Measurements from ENCODE around the gene PRKG2.

The PRKG2 gene

DNA sequence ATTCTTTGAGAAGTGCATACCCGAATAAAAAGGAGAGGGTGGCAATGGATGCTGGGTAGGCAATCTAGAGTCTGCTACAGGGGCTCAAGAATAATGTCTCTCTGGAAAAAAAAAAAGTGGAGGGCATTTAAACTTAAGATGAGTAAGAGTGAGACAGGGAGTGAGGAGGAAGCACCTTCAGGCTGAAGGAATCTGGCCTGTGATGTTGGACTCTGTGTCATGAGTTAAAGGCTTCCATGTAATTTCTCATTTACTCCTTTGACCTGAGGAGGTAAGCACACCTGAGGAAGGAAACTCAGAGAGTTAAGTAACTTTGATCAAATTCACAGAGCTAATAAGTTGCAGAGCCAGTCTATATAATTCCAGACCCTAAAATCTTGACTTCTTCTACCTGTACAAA, 3.2 kb upstream of the PRKG2 start:
- DNase-seq (ENCODE audit: low read depth) = no peak
- no peak overlapping the region for H3K4me3 ChIP-seq (ENCODE audit: low read depth, low read length)

DNA sequence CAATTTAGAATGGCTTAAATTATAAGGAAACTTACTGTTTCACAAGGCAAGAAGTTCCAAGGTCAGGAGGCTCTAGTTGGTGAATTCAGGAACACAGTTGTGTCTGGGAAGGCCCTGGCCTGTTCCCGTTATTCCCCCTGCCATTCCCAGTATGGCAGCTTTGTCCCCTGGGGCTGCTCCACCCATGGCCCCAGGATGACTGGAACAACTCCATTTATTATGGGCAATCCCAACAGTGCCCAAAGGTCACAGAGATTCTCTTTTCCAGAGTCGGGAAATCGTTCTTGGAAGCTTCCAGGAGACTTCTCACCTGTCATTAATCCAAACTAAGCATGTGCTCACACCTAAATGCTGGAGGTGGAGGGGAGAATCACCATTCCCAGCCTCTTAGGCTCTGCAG, 2.8 kb upstream of the PRKG2 start:
- DNase-seq (ENCODE audit: low read depth) = no peak
- no peak overlapping the region for H3K4me3 ChIP-seq (ENCODE audit: low read depth, low read length)

DNA sequence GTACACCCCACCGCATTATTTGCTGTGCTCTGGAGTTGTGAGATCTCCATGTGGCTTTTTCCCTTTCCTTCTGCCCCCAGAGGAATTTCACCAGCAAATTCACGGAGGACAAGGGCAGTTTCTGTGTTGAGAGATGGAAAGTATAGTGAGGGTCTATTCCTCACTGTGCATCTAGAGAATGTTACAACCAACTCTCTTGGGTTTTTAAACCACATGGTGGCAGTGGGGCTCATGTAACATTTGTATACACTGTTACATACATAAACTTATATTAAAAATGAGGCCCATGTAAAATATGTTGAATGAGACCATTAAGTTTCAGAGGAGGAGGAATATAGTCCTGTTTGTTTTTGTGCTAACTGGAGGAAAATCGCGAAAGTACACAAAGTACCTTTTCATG, 909 bp upstream of the PRKG2 start:
- no peak overlapping the region for H3K4me3 ChIP-seq (ENCODE audit: low read depth, low read length)

DNA sequence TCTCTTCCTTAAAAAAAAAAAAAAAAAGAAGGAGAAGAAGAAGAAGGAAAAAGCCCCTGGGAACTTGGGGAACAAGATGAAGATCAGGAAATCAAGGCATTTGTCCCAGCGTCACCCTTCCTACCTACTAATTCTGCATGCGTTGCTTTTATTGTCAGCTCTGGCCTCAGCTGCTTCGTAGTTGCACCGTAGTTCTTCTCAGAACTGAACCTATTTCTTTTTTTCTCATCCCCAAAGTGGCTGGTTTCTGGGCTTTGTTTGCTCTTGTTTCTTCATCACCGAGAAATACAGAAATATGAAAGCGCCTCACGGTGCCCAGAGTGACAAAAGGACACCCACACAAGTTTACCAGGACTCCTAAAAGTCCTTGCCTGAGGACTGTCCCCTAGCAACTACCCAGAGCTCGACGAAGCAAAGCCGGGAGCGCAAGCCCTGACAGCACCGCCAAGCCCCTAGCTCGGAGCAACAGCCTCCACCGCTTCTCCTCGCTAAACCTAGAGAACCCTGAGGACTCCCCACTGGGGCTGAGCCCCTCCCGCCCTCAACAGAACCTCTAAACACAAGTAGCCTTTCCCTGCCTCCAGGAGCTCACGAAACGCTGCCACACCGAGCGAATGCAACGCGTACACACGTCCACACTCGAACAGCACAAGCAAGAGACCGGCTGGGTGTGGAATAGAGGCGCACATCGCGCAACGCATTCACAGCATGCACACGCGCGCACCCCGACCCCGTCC, 710 bp downstream of the PRKG2 start:
- DNase-seq (ENCODE audit: low read depth) = no peak
- H3K4me3 ChIP-seq (ENCODE audit: low read depth, low read length) = peak overlapping the region; percentile 45

More for the DNA sequence above, 909 bp upstream of the PRKG2 start:
- no peak for DNase-seq (ENCODE audit: low read depth)

DNA sequence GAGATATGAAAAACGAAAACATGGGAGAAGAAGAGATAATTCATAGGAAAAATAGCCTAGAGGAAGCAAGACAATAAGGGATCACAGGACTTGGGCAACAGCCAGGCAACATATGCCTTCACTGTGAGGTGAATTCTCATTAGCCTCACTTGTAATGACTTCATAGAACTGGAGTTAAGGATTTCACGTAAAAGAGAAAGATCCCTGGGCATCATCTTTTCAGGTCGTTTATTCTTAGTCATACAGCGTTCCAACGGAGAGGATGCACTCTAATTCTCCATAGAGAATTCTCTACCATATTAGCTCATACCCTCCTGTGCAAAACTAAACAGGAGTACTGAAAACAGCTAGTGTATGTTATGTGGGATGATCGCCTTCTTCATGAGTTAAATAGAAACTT, 1.4 kb downstream of the PRKG2 start:
- H3K4me3 ChIP-seq (ENCODE audit: low read depth, low read length) = no peak overlapping the region
- DNase-seq (ENCODE audit: low read depth) = no peak

DNA sequence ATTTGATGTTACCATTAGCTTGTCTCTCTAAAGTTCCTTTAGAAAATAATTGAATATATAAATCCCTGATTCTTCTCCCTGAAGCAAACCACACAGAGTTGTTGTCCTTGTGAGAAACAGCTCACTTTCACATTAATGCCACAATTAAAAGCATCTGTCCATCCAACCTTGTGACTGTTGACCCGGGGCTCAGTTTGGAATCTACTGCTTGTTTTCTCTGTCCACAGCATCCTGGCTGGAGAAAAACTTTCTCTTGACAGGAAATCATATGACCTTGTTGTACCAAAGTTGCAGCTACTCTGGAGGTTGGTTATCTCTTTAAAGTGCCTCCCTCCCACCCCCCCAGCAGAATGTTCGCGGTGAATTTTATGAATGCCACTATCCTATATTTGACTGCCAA, 3.1 kb downstream of the PRKG2 start:
- DNase-seq (ENCODE audit: low read depth) = no peak
- no peak overlapping the region for H3K4me3 ChIP-seq (ENCODE audit: low read depth, low read length)

DNA sequence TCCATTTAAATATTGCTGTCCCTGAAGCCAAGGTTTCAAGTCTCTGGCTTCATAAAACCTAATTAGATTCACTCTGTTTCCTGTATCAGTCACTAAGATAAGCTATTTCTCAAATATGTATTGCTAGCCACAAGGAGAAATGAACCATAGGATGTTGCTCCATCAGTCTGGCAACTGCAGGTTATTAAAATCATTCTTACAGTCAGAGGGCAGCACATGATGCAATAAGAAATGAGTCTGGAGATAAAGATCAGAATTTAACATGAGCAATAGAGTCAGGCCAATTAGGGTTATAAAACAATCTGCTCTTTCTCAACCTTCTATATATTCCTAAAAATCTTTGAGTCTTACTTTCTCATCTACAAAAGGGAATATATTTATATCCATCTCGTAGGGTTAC, 7.2 kb downstream of the PRKG2 start:
- H3K4me3 ChIP-seq (ENCODE audit: low read depth, low read length) = no peak overlapping the region
- peak; percentile 64 for DNase-seq (ENCODE audit: low read depth)

DNA sequence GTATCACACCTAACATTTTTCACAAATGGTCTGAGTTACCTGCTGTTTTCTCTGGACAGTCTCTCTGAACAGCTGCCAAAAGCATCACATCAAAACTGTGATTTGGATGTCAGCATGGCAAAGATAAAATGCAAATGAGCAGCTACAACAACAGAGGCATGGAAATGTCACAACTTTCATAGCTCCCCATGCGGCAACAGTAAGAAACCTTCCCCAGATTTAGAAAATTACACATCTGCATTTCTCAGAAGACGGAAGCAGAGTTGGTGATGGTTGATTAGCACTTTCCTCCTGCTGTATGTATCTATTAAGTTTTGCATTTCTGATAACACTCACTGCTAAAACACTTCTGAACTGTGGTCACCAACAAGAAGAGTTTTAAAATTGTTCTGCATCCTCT, 9.7 kb downstream of the PRKG2 start:
- DNase-seq (ENCODE audit: low read depth) = no peak
- no peak overlapping the region for H3K4me3 ChIP-seq (ENCODE audit: low read depth, low read length)

DNA sequence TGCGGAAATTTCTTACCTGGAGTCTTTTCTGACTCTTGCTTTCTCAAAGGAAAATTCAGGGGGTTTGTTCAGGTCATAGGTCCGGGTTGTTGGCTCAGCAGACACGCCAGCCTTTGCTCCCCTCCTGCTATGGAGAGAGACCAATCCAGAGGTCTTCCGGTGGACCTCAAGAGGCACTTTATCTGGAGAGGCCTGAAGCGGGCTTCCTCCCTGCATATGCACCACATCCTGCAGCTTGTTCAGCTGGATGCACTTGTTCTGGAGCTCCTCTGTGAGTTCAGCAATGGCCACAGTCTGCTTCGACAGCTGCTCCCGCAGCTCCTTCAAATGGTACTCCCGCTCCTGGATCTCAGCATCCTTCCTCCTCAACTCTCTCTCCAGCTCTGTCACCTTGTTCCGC, 10.5 kb downstream of the PRKG2 start:
- no peak for DNase-seq (ENCODE audit: low read depth)

DNA sequence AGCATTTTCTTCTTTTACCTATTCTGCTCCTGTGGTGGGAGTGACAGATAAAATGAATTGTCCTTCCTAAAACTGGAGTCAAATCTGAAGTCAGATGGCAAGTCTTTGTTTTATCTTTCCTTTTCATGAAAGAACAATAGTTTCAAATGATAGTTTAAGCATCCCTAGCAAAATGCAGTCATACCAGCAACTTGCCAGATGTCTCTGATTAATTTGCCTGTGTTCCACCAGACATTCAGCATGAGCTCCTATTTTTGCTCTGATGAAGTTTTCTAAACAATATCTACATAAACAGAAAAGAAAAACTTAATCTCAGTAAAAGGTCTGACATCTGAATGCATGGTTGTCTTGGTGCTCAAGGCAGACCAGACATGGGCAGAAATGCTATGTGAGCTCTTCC, 15.2 kb downstream of the PRKG2 start:
- DNase-seq (ENCODE audit: low read depth) = no peak

More for the DNA sequence above, 10.5 kb downstream of the PRKG2 start:
- H3K4me3 ChIP-seq (ENCODE audit: low read depth, low read length) = no peak overlapping the region

DNA sequence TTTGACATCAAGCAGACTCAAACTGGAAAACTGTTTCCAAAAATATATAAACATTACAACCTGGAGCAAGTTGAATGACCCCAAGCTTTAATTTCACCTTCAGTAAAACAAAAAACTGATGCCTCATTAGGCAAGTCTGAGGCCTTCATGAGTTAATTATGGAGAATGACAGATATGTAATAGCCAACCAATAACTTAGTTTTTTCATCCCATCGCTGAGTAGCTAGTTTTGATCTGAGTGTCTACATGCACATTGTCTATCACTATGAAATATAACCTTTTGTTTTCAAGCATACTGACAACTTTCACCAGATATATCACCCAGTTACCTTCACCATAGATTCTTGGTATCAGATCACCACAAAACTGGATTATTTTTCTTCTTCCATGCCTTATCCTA, 16.4 kb downstream of the PRKG2 start:
- no peak for DNase-seq (ENCODE audit: low read depth)
- no peak overlapping the region for H3K4me3 ChIP-seq (ENCODE audit: low read depth, low read length)

More for the DNA sequence above, 15.2 kb downstream of the PRKG2 start:
- H3K4me3 ChIP-seq (ENCODE audit: low read depth, low read length) = no peak overlapping the region

DNA sequence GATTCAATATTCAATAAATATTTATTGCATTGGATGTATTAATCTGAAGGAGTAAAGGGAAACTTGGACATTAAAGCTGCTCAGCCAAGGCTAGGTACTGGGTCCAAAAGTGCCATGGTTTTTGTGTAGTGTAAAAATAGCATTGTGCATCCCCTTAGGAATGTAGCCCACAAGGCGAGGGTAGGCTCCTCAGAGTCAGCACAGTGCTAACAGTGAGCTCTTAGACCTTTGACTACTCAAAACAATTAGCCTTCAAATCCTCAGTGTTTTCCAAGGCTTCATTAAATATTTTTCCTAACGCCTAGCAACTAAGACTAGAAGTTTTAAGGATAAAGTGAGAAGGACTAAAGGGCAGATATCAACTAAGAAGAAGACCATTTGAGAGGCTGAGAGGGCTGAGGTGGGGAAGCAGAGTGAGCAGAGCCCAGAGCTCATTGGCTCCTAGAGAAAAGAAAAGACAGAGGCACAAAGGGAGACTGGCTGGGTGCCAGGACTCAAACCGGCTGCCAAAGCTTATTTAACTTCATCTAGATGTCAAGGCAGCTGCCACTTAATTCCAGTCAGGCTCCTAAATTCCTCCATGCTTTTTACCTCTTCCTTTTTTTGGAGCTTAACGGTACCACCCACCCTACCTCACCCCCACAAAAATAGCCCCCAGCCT, 17.0 kb downstream of the PRKG2 start:
- DNase-seq (ENCODE audit: low read depth) = no peak
- H3K4me3 ChIP-seq (ENCODE audit: low read depth, low read length) = no peak overlapping the region

DNA sequence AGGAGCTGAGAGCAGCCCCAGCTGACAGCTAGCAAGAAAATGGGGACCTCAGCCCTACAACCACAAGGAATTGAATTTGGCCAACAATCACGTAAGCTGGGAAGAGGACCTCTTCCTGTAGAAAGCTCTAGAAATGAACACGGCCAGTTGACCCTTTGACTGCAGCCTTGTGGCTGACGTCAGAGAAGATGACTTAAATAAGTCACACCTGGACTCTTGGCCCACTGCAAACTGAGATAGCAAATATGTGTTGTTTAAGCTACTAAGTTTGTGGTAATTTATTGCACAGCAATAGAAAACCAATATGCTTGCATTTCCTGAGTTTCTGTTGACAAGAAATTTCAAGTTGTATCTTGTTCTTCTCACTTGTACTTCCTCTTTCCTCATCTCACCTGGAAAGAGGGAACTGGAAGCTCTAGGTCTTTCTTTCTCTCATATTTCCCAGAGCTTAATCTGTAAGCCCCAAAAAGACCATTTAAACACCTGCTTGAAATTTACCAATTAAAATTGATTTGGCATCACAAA, 18.8 kb downstream of the PRKG2 start:
- no peak for DNase-seq (ENCODE audit: low read depth)
- no peak overlapping the region for H3K4me3 ChIP-seq (ENCODE audit: low read depth, low read length)

DNA sequence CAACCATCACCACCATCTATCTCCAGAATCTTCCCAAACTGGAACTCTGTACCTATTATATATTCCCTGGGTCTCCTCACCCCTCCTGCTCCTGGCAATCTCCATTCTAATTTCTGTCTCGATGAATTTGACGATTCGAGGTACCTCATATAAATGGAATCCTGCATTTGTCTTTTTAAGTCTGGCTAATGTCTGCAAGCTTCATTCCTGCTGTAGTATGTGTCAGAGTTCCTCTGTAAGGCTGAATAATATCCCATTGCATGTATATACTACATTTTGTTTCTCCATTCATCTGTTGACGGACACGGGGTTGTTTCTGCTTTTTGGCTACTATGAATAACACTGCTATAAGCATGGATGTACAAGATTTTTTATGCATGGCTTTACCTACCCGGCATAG, 19.5 kb downstream of the PRKG2 start:
- no peak overlapping the region for H3K4me3 ChIP-seq (ENCODE audit: low read depth, low read length)
- no peak for DNase-seq (ENCODE audit: low read depth)

DNA sequence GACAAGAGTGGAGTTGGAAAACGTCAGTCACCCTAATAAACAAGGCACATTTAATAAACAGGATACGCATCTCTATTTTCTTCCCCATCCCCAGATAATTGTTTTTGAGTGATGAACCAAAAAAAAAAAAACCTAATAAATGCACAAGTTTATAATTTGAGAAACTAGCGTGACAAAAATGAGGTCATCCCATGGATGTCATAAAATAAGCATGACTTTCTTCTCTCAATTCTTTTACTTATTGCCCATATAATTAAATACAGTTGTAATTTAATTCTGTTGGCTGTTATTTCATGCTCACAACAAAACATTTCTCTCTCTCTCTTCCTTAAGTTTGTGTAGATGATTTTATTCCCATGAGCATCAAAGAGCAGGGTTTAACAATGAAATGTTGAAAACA, 20.7 kb downstream of the PRKG2 start:
- no peak for DNase-seq (ENCODE audit: low read depth)
- no peak overlapping the region for H3K4me3 ChIP-seq (ENCODE audit: low read depth, low read length)

DNA sequence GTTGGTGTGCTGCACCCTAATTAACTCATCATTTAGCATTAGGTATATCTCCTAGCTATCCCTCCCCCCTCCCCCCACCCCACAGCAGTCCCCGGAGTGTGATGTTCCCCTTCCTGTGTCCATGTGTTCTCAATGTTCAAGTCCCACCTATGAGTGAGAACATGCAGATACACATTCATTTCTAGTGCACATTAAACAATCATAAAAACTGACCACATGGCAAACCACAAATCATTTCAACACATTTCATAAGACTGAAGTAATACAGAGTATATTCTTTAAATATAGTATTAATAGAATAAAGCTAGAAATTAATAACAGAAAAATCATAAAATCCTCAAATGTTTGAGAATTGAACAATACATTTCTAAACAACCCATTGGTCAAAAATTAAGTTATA, 34.1 kb downstream of the PRKG2 start:
- peak; percentile 13 for DNase-seq (ENCODE audit: low read depth)

DNA sequence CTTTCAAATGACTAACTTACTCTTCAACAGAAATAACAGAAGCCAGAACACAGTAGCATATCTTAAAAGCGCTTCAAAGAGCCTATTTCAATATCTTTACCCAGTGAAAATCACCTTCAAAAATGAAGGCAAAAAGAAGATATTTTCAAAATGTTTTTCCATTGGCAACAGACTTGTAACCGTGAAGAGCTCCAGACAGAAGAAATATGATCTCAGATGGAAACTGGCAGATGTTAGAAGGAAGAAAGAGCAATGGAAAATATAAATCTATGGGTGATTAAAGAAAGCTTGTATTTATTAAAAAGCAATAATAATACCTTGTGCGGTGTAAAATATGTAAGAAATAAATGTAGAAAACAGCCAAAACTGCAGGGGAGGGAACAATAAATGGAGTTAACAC, 35.7 kb downstream of the PRKG2 start:
- H3K4me3 ChIP-seq (ENCODE audit: low read depth, low read length) = no peak overlapping the region
- no peak for DNase-seq (ENCODE audit: low read depth)

More for the DNA sequence above, 34.1 kb downstream of the PRKG2 start:
- no peak overlapping the region for H3K4me3 ChIP-seq (ENCODE audit: low read depth, low read length)

DNA sequence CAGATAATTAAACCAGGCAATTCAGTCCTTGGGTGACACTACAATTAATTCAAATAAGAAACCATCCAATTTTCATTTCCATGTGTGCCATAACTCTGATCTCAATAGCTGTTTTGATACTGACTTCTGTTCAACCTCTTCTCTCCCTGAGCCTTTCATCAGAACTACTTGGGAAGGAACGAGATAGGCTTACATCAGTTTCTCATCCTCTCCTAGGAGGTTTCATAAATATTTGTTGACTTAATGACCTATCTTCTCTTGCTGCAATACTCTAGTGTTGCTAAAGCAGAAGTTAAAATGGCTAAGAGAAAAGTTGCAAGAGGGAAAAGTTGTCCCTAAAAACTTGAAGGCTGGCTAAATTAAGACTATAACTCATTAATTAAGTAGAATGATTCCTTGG, 41.8 kb downstream of the PRKG2 start:
- H3K4me3 ChIP-seq (ENCODE audit: low read depth, low read length) = no peak overlapping the region
- peak; percentile 30 for DNase-seq (ENCODE audit: low read depth)

DNA sequence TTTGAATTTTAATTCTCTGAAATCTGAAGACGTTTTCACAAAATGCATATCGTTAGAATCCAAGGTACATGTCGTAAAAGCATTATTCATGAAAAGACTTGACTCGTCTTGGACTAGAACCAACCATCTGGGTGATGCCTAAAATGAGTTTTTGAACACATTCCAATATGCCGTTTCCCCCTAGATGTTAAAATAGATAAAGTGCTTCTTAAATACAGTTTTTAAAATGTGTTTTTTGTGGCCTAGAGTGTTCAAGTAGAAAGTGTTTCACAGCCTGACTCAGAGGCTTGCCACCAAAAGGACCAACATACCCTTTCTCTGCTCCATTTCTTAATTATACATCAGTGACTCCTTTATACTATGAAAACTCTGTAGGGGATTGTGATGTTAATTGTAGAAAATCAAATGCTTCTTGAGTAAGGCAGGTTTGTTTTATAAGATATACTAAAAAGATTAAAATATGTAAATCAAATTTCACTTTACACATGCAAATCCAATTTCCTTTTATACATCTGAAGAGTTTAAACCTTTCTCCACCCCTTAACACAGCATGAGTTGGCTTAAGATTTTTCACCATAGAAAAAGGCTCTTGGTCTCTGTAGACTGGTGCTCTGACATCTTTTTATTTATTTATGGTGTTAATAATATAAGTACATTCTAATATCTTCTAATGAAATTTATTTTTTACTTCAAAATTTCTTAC, 48.4 kb downstream of the PRKG2 start:
- peak; percentile 48 for DNase-seq (ENCODE audit: low read depth)
- H3K4me3 ChIP-seq (ENCODE audit: low read depth, low read length) = no peak overlapping the region

DNA sequence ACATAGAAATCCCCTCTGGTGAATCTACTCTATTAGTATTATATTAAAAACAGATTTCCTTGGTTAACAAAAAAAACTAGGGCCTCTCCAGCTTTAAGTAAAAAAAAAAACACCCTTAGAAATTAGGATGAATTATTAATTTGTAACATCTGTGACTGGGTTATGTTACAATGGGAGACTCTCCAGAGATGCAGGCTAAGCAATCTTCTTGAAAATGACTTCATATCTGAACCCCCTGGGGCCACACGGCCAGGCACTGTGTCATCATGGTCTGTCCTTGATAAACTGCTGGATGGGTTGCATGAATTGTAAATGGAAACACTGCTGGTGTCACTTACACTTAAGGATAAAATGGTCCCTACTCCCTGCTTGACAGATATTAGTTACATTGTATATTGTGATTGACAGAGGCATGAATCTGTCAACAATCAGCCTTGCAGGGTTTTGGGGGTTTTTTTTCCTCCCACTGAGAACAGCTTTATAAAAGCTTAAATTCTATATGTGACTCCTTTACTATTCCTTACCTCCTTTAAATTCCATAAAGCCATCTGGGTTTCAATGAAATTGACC, 49.1 kb downstream of the PRKG2 start:
- DNase-seq (ENCODE audit: low read depth) = no peak
- no peak overlapping the region for H3K4me3 ChIP-seq (ENCODE audit: low read depth, low read length)
